Caco-2 (cell line): ENCODE data around the gene LIME1. TPM values are rescaled to one million over a fixed set of nuclear protein-coding genes. Genes with fewer than 3 reads are reported as not detected.

Source experiments
- BruUV-seq: library from RNA; stranded (reverse); fragments of 400-500 nt; replicated peaks from 2 replicates; lab custom pipeline; 2021; lab: Mats Ljungman, UMichigan
- CTCF ChIA-PET: fragments of 300-600 bp; sonication (Branson Sonifier 250); formaldehyde crosslinking; loops from one replicate; lab custom pipeline; 2022; ENCODE audit warnings: antibody characterized with exemption; lab: Charles Lee
- POLR2A ChIA-PET: fragments of 300-600 bp; sonication (Branson Sonifier 250); formaldehyde crosslinking; loops from one replicate; lab custom pipeline; 2022; ENCODE audit warnings: antibody characterized with exemption; lab: Charles Lee
- DNase-seq, 2 experiments: peaks; one replicate each; pipeline versions ENCODE4 v3.0.0 to v3.0.0-alpha.2; 2020 to 2022
- H3K27me3 ChIP-seq: replicated peaks from 2 replicates; pipeline ENCODE4 v1.6.0; 2011; ENCODE audit warnings: low read length; ENCODE audit not compliant: control insufficient read depth, insufficient read depth
- H3K36me3 ChIP-seq: 2 replicates; pipeline ENCODE4 v1.5.1; 2011; ENCODE audit warnings: low read length; ENCODE audit not compliant: control insufficient read depth, insufficient read depth
- H3K4me1 ChIP-seq: fragments of 250-450 bp; sonication (Bioruptor Pico); 2 replicates; pipeline ENCODE4 v1.5.1; 2020; ENCODE audit warnings: mild to moderate bottlenecking
- H3K4me3 ChIP-seq: 2 replicates; pipeline ENCODE4 v1.5.1; 2011; ENCODE audit warnings: low read depth, mild to moderate bottlenecking, control low read depth, low read length
- H3K9me3 ChIP-seq: fragments of 250-450 bp; sonication (Bioruptor Pico); 2 replicates; pipeline ENCODE4 v1.5.1; 2020; ENCODE audit warnings: mild to moderate bottlenecking, moderate library complexity
- H3K27ac Mint-ChIP-seq: one replicate; pipeline ENCODE4 v1.8.0; 2022; ENCODE audit warnings: mixed read lengths; ENCODE audit not compliant: unreplicated experiment
- H3K27me3 Mint-ChIP-seq: one replicate; pipeline ENCODE4 v1.8.0; 2022; ENCODE audit warnings: mixed read lengths; ENCODE audit not compliant: insufficient read depth, unreplicated experiment
- H3K36me3 Mint-ChIP-seq: one replicate; pipeline ENCODE4 v1.8.0; 2022; ENCODE audit warnings: mild to moderate bottlenecking, mixed read lengths; ENCODE audit not compliant: insufficient read depth, unreplicated experiment
- H3K4me1 Mint-ChIP-seq: one replicate; pipeline ENCODE4 v1.8.0; 2022; ENCODE audit warnings: low read depth, mixed read lengths; ENCODE audit not compliant: unreplicated experiment
- H3K4me3 Mint-ChIP-seq: one replicate; pipeline ENCODE4 v1.8.0; 2022; ENCODE audit warnings: mild to moderate bottlenecking, moderate library complexity, mixed read lengths; ENCODE audit not compliant: unreplicated experiment
- H3K9me3 Mint-ChIP-seq: one replicate; pipeline ENCODE4 v1.8.0; 2022; ENCODE audit warnings: mixed read lengths; ENCODE audit not compliant: unreplicated experiment
- intact Hi-C: fragments of 100-400 bp; cut with micrococcal nuclease; formaldehyde crosslinking; loops from one replicate; pipeline ENCODE4 v1.10.0; 2022; ENCODE audit not compliant: unreplicated experiment
- total RNA-seq: library from RNA; stranded (reverse); gene quantifications from 2 replicates; pipeline ENCODE4 v1.2.3, GENCODE V29; 2022
- TF ChIP-seq, protein P1 (sequence below), 2 experiments: fragments of 200-600 bp in 1 of 2; IDR thresholded peaks; 1 replicate in 1 of 2; 2 replicates in 1 of 2; pipeline versions ENCODE4 v1.5.1 to v1.8.0; 2011 to 2022; ENCODE audit warnings: antibody characterized with exemption in 1 of 2, control low read depth in 1 of 2, inconsistent platforms in 1 of 2, low read depth in 1 of 2, low read length in 1 of 2, mild to moderate bottlenecking in 1 of 2, moderate library complexity in 1 of 2; ENCODE audit not compliant: insufficient read depth in 1 of 2, severe bottlenecking in 1 of 2, unreplicated experiment in 1 of 2

Gene LIME1
- total RNA-seq, 1 experiment from 2014 or later, result 18.8 TPM

DNA sequence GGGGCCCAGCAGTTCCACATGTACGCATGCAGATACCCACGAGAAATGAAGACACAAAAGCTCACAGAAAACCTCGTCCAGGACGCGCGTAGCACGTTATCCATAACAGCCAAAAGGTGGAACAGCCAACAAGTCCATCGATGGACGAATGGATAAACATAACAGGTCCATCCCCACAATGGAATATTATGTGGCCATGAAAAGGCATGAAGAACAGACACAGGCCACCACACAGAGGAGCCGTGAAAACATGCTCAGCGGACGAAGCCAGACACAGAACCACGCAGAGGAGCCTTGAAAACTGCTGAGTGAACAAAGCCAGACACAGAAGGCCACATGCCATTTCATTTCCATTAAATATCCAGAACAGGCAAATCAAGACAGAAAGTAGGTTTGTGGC lies 41.1 kb downstream of the LIME1 start:
- no peaks in the 10 kb centered on the region for H3K9me3 Mint-ChIP-seq

DNA sequence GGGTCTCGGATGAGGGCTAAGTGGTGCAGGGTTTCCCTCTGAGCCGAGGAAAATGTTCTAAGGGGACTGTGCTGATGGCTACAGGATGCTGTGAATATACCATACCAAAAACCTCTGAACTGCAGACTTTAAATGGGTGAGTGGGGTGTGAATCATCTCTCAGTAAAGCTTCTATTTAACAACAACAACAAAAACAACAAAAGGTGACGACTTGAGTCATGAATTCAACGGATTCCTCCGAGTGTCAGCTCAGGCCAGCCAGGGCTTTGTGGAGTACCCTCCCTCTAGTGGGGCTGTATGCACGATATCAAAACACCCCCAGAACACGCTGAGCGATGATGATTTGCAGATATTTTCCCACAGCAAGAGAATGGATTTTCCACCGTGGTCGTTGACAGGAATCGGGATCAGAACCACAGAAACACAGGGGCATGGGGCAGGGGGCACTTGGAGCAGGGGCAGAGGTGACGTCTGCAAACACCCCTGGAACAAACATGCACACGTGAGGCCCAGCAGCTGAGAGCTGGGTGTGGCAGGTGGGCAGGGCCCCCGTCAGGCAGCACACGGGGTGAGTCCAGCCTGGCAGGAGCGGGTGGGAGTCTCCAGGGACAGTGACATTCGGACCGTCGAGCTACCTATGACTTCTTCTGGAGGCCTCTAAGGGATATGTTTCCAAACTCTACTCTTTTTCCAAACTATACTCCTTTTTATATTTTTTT lies 41.7 kb downstream of the LIME1 start:
- POLR2A ChIA-PET, result no interaction called here
- no peak overlapping the region for H3K27ac Mint-ChIP-seq

More for the DNA sequence above, 41.1 kb downstream of the LIME1 start:
- no peaks in the 10 kb centered on the region for H3K36me3 Mint-ChIP-seq
- H3K27me3 ChIP-seq, result no peaks in the 10 kb centered on the region
- no peak for DNase-seq
- TF ChIP-seq, protein P1, sequence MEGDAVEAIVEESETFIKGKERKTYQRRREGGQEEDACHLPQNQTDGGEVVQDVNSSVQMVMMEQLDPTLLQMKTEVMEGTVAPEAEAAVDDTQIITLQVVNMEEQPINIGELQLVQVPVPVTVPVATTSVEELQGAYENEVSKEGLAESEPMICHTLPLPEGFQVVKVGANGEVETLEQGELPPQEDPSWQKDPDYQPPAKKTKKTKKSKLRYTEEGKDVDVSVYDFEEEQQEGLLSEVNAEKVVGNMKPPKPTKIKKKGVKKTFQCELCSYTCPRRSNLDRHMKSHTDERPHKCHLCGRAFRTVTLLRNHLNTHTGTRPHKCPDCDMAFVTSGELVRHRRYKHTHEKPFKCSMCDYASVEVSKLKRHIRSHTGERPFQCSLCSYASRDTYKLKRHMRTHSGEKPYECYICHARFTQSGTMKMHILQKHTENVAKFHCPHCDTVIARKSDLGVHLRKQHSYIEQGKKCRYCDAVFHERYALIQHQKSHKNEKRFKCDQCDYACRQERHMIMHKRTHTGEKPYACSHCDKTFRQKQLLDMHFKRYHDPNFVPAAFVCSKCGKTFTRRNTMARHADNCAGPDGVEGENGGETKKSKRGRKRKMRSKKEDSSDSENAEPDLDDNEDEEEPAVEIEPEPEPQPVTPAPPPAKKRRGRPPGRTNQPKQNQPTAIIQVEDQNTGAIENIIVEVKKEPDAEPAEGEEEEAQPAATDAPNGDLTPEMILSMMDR (IDR thresholded peaks at IDR 0.05; ENCODE audit: insufficient read depth in 1 of 2, low read depth in 1 of 2, low read length in 1 of 2, severe bottlenecking in 1 of 2, unreplicated experiment in 1 of 2), result no peak
- H3K4me1 ChIP-seq, result no peaks in the 10 kb centered on the region
- H3K27me3 Mint-ChIP-seq, result no peaks in the 10 kb centered on the region
- no peaks in the 10 kb centered on the region for H3K4me1 Mint-ChIP-seq
- no peaks in the 10 kb centered on the region for H3K36me3 ChIP-seq
- BruUV-seq, result no TSS peak
- ChIA-PET CTCF (interaction anchor here (1.0 kb wide), 1 partner anchor 9 kb away, joined by 3 read pairs; no protein-coding TSS in a partner anchor), POLR2A (no interaction called here)
- H3K27ac Mint-ChIP-seq, result no peak overlapping the region
- no peak overlapping the region for H3K4me3 ChIP-seq
- intact Hi-C loops, result loop anchor here (5.0 kb wide), 1 partner anchor 1555 kb away; the partner anchor contains the start of gene HRH3
- no peak overlapping the region for H3K4me3 Mint-ChIP-seq
- H3K9me3 ChIP-seq, result no peaks in the 10 kb centered on the region

DNA sequence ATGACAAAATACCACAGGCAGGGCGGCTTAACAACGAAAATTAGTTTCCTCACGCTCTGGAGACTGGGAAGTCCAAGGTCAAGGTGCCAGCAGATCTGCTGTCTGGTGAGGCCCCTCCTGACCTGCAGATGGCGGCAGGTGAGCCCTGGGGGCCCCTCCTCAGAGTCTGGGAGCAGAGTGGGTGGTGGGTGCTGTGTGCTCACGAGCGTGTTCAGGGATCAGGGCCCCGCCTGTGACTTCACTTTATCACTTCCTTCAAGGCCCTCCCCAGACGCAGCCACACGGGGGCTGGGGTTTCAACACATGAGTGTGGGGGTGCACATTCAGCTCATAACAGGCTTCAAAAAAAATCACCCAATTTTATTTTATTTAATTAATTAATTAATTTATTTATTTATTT lies 42.4 kb downstream of the LIME1 start:
- Histone ChIP-seq H3K4me1 (no peaks in the 10 kb centered on the region), H3K27me3 (no peaks in the 10 kb centered on the region), H3K36me3 (no peaks in the 10 kb centered on the region), H3K4me3 (no peak overlapping the region), H3K9me3 (no peaks in the 10 kb centered on the region)
- CTCF ChIA-PET, result no interaction called here
- no peaks in the 10 kb centered on the region for H3K4me1 Mint-ChIP-seq
- intact Hi-C loops, result loop anchor here (5.0 kb wide), 1 partner anchor 1557 kb away; the partner anchor contains the start of gene HRH3
- no TSS peak for BruUV-seq
- POLR2A ChIA-PET, result no interaction called here
- no peaks in the 10 kb centered on the region for H3K36me3 Mint-ChIP-seq
- no peak overlapping the region for H3K4me3 Mint-ChIP-seq
- TF ChIP-seq, protein P1 (IDR thresholded peaks at IDR 0.05; ENCODE audit: insufficient read depth in 1 of 2, low read depth in 1 of 2, low read length in 1 of 2, severe bottlenecking in 1 of 2, unreplicated experiment in 1 of 2), result no peak
- no peaks in the 10 kb centered on the region for H3K27me3 Mint-ChIP-seq
- H3K27ac Mint-ChIP-seq, result no peak overlapping the region
- no peaks in the 10 kb centered on the region for H3K9me3 Mint-ChIP-seq
- DNase-seq, result no peak

More for the DNA sequence above, 41.7 kb downstream of the LIME1 start:
- TF ChIP-seq, protein P1 (IDR thresholded peaks at IDR 0.05; ENCODE audit: insufficient read depth in 1 of 2, low read depth in 1 of 2, low read length in 1 of 2, severe bottlenecking in 1 of 2, unreplicated experiment in 1 of 2), result no peak
- Mint-ChIP-seq H3K4me1 (no peaks in the 10 kb centered on the region), H3K36me3 (no peaks in the 10 kb centered on the region), H3K9me3 (no peaks in the 10 kb centered on the region), H3K4me3 (no peak overlapping the region), H3K27me3 (no peaks in the 10 kb centered on the region)
- H3K36me3 ChIP-seq, result no peaks in the 10 kb centered on the region
- no peak overlapping the region for H3K4me3 ChIP-seq
- no TSS peak for BruUV-seq
- H3K27me3 ChIP-seq, result no peaks in the 10 kb centered on the region
- no peaks in the 10 kb centered on the region for H3K4me1 ChIP-seq
- CTCF ChIA-PET, result interaction anchor here (1.0 kb wide), 1 partner anchor 8 kb away, joined by 3 read pairs; no protein-coding TSS in a partner anchor
- intact Hi-C loops, result loop anchor here (5.0 kb wide), 1 partner anchor 1556 kb away; the partner anchor contains the start of gene HRH3
- no peak for DNase-seq
- no peaks in the 10 kb centered on the region for H3K9me3 ChIP-seq
